Panc1 (cell line): ENCODE results near the gene LDB2. TPM values are rescaled to one million over a fixed set of nuclear protein-coding genes. Genes with fewer than 3 reads are reported as not detected.

Experiments used
- ATAC-seq: fragments of 200-7000 bp; cut with Tn5 transposase; 2 replicates; pipeline ENCODE4 v1.9.1; 2020; ENCODE audit warnings: mild to moderate bottlenecking, moderate library complexity
- BruUV-seq: library from RNA; stranded (reverse); fragments of 400-500 nt; replicated peaks from 2 replicates; lab custom pipeline; 2021; lab: Mats Ljungman, UMichigan
- CTCF ChIA-PET: fragments of 300-600 bp; sonication (Branson Sonifier 250); formaldehyde crosslinking; loops from one replicate; lab custom pipeline; 2022; ENCODE audit warnings: antibody characterized with exemption; lab: Charles Lee
- POLR2A ChIA-PET: fragments of 300-600 bp; sonication (Branson Sonifier 250); formaldehyde crosslinking; loops from one replicate; lab custom pipeline; 2022; ENCODE audit warnings: antibody characterized with exemption; lab: Charles Lee
- DNase-seq: peaks from one replicate; pipeline ENCODE4 v3.0.0-alpha.2; 2010; ENCODE audit warnings: low read depth, low spot score
- H3K27ac ChIP-seq: 2 replicates; pipeline ENCODE4 v1.5.1; 2011; ENCODE audit warnings: mild to moderate bottlenecking, low read length, inconsistent platforms
- H3K27me3 ChIP-seq: fragments of 200-500 bp; sonication (Bioruptor generic); 2 replicates; pipeline ENCODE4 v1.6.0; 2014; ENCODE audit warnings: low read length, inconsistent platforms; ENCODE audit not compliant: control insufficient read depth, insufficient read depth
- H3K36me3 ChIP-seq: fragments of 200-500 bp; sonication (Bioruptor generic); 2 replicates; pipeline ENCODE4 v1.5.1; 2014; ENCODE audit warnings: inconsistent platforms, mild to moderate bottlenecking, low read length, moderate library complexity; ENCODE audit not compliant: control insufficient read depth, insufficient read depth
- H3K4me1 ChIP-seq: 2 replicates; pipeline ENCODE4 v1.5.1; 2011; ENCODE audit warnings: inconsistent platforms, mild to moderate bottlenecking, low read length, moderate library complexity; ENCODE audit not compliant: control insufficient read depth, insufficient read depth
- H3K4me3 ChIP-seq, 2 experiments: 2 replicates each; pipeline ENCODE4 v1.5.1; 2011 to 2012; ENCODE audit warnings: low read depth in 2 of 2, low read length in 2 of 2, mild to moderate bottlenecking in 2 of 2, inconsistent platforms in 1 of 2, moderate library complexity in 1 of 2
- H3K9me3 ChIP-seq: fragments of 200-500 bp; sonication (Bioruptor generic); 2 replicates; pipeline ENCODE4 v1.5.1; 2014; ENCODE audit warnings: low read depth, mild to moderate bottlenecking, inconsistent platforms, low read length, moderate library complexity; ENCODE audit not compliant: control insufficient read depth, insufficient read depth
- POLR2AphosphoS5 ChIP-seq: IDR thresholded peaks from 2 replicates; pipeline ENCODE4 v1.6.1; 2012; ENCODE audit warnings: mild to moderate bottlenecking, low read depth, low read length, moderate library complexity
- SIN3A ChIP-seq: IDR thresholded peaks from 2 replicates; pipeline ENCODE4 v1.6.1; 2012; ENCODE audit warnings: low read depth, mild to moderate bottlenecking, low read length, moderate library complexity, borderline replicate concordance; ENCODE audit not compliant: insufficient read depth
- TCF7L2 ChIP-seq: IDR thresholded peaks from 2 replicates; pipeline ENCODE4 v1.6.1; 2011; ENCODE audit warnings: mild to moderate bottlenecking, low read depth, low read length, inconsistent platforms
- in situ Hi-C: cut with HindIII; loops from 2 replicates; pipeline ENCODE4 v1.10.0; 2016; ENCODE audit warnings: low sequenced_read_pairs, low pct_unique_long_range_greater_than_20kb
- intact Hi-C: fragments of 100-400 bp; cut with micrococcal nuclease; formaldehyde crosslinking; loops from one replicate; pipeline ENCODE4 v1.10.0; 2022; ENCODE audit not compliant: unreplicated experiment
- total RNA-seq: library from RNA; stranded (reverse); gene quantifications from one replicate; pipeline ENCODE4 v1.2.1, GENCODE V29; 2021; ENCODE audit not compliant: unreplicated experiment
- TF ChIP-seq, protein P1 (sequence below): fragments of 450-650 bp; IDR thresholded peaks from 2 replicates; pipeline ENCODE4 v1.5.1; 2017; ENCODE audit warnings: mild to moderate bottlenecking
- TF ChIP-seq, protein P2 (sequence below), 2 experiments: IDR thresholded peaks; 2 replicates each; pipeline ENCODE4 v1.6.1; 2011 to 2012; ENCODE audit warnings: low read depth in 2 of 2, control low read depth in 1 of 2, low read length in 1 of 2, mild to moderate bottlenecking in 1 of 2, moderate library complexity in 1 of 2; ENCODE audit not compliant: insufficient read depth in 1 of 2

LDB2 gene
- total RNA-seq, 1 experiment from 2014 or later: not detected

DNA sequence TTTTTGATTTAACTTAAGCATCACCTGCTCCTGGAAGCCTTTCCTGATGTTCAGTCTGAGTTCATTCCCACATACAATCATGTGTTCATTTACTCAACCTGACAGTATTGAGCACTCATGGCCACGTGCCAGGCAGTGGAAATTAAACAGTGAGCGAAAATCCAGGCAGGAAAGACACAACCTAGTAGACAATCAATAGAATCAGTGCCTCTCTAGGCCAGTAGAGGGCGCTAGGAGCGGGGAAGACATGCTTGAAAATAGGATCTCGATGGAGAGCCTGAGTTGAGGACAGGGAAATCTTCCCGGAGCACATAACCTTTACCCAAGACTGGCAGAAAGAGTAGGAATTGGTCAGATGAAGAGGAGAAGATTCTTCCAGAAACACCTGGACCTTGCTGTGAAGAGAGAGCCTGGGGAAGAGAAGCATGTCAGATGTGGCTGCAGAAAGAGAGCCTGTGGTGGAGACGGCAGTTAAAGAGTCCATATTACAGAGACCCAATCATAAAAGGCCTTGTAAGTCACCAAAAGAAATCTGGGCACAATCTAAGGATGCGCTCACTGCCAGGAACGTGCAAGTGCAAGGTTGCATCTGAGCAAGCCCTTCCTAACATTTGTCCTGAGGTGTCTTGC, 103.5 kb downstream of the LDB2 start:
- Histone ChIP-seq H3K4me1 (no peaks in the 10 kb centered on the region), H3K9me3 (no peaks in the 10 kb centered on the region), H3K36me3 (no peaks in the 10 kb centered on the region), H3K27ac (no peak overlapping the region), H3K27me3 (no peaks in the 10 kb centered on the region), H3K4me3 (no peak overlapping the region)
- ATAC-seq (no peak), DNase-seq (no peak)
- POLR2A ChIA-PET: no interaction called here
- intact Hi-C loops (no loop called here), in situ Hi-C loops (no loop called here)
- CTCF ChIA-PET: no interaction called here
- no TSS peak for BruUV-seq
- TF ChIP-seq, protein P1, sequence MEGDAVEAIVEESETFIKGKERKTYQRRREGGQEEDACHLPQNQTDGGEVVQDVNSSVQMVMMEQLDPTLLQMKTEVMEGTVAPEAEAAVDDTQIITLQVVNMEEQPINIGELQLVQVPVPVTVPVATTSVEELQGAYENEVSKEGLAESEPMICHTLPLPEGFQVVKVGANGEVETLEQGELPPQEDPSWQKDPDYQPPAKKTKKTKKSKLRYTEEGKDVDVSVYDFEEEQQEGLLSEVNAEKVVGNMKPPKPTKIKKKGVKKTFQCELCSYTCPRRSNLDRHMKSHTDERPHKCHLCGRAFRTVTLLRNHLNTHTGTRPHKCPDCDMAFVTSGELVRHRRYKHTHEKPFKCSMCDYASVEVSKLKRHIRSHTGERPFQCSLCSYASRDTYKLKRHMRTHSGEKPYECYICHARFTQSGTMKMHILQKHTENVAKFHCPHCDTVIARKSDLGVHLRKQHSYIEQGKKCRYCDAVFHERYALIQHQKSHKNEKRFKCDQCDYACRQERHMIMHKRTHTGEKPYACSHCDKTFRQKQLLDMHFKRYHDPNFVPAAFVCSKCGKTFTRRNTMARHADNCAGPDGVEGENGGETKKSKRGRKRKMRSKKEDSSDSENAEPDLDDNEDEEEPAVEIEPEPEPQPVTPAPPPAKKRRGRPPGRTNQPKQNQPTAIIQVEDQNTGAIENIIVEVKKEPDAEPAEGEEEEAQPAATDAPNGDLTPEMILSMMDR: peak; percentile 68
- no peak for TF ChIP-seq POLR2AphosphoS5
- TF ChIP-seq SIN3A: no peak

DNA sequence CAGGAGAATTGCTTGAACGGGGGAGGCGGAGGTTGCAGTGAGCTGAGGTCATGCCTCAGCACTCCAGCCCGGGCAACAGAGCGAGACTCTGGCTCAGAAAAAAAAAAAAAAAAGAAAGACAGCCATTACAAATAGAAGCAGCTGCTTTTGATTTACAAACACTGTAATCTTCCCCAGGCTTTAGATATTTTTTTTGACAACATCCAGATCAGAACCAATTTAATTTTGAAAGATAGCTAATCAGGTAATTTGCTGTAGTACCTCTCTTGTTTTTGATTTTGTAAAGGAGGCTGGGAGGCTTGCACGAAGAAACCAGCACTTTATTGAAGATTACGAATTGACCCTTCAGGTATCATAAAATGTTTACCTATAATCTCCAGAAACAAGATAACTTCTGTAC, 107.0 kb downstream of the LDB2 start:
- no peak for DNase-seq
- TF ChIP-seq, protein P2, sequence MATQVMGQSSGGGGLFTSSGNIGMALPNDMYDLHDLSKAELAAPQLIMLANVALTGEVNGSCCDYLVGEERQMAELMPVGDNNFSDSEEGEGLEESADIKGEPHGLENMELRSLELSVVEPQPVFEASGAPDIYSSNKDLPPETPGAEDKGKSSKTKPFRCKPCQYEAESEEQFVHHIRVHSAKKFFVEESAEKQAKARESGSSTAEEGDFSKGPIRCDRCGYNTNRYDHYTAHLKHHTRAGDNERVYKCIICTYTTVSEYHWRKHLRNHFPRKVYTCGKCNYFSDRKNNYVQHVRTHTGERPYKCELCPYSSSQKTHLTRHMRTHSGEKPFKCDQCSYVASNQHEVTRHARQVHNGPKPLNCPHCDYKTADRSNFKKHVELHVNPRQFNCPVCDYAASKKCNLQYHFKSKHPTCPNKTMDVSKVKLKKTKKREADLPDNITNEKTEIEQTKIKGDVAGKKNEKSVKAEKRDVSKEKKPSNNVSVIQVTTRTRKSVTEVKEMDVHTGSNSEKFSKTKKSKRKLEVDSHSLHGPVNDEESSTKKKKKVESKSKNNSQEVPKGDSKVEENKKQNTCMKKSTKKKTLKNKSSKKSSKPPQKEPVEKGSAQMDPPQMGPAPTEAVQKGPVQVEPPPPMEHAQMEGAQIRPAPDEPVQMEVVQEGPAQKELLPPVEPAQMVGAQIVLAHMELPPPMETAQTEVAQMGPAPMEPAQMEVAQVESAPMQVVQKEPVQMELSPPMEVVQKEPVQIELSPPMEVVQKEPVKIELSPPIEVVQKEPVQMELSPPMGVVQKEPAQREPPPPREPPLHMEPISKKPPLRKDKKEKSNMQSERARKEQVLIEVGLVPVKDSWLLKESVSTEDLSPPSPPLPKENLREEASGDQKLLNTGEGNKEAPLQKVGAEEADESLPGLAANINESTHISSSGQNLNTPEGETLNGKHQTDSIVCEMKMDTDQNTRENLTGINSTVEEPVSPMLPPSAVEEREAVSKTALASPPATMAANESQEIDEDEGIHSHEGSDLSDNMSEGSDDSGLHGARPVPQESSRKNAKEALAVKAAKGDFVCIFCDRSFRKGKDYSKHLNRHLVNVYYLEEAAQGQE (IDR thresholded peaks at IDR 0.05; ENCODE audit: insufficient read depth in 1 of 2, low read depth in 2 of 2, low read length in 1 of 2): no peak
- TF ChIP-seq, protein P1: no peak
- TF ChIP-seq TCF7L2 (no peak), SIN3A (no peak), POLR2AphosphoS5 (no peak)
- ChIA-PET POLR2A (no interaction called here), CTCF (no interaction called here)
- no peak overlapping the region for H3K27ac ChIP-seq
- H3K4me3 ChIP-seq: no peak overlapping the region
- in situ Hi-C loops (no loop called here), intact Hi-C loops (no loop called here)
- no peak for ATAC-seq
- no peaks in the 10 kb centered on the region for H3K36me3 ChIP-seq
- no peaks in the 10 kb centered on the region for H3K4me1 ChIP-seq
- H3K27me3 ChIP-seq: no peaks in the 10 kb centered on the region
- H3K9me3 ChIP-seq: no peaks in the 10 kb centered on the region
- no TSS peak for BruUV-seq
